Neural progenitor cell (in vitro differentiated cells): ENCODE measurements around the gene SETD2.

Experiments used
- CTCF ChIP-seq: fragments of 200-600 bp; sonication (generic); IDR thresholded peaks from 2 replicates; pipeline ENCODE4 v1.5.1; 2017; ENCODE audit warnings: antibody characterized with exemption, mild to moderate bottlenecking
- EZH2 ChIP-seq: fragments of 200-600 bp; sonication (generic); IDR thresholded peaks from 2 replicates; pipeline ENCODE4 v1.6.1; 2017; ENCODE audit warnings: antibody characterized with exemption, mild to moderate bottlenecking, moderate library complexity
- EZH2phosphoT487 ChIP-seq: fragments of 200-600 bp; sonication (generic); IDR thresholded peaks from 2 replicates; pipeline ENCODE4 v1.6.1; 2017; ENCODE audit warnings: antibody characterized with exemption

- TF ChIP-seq CTCF (no peak), EZH2phosphoT487 (no peak), EZH2 (no peak)
Observed at GRCh38 chr3:46994801-46995731, 168.8 kb downstream of the SETD2 start.
